ENCODE data around the gene OR6J1. TPM values are rescaled to one million over a fixed set of nuclear protein-coding genes. Genes with fewer than 3 reads are reported as not detected.
A peak's percentile ranks its signal among the peaks of the same experiment; 100 is the strongest.

Gene OR6J1
- total and polyA plus RNA-seq, 12 donors, result not detected

DNA sequence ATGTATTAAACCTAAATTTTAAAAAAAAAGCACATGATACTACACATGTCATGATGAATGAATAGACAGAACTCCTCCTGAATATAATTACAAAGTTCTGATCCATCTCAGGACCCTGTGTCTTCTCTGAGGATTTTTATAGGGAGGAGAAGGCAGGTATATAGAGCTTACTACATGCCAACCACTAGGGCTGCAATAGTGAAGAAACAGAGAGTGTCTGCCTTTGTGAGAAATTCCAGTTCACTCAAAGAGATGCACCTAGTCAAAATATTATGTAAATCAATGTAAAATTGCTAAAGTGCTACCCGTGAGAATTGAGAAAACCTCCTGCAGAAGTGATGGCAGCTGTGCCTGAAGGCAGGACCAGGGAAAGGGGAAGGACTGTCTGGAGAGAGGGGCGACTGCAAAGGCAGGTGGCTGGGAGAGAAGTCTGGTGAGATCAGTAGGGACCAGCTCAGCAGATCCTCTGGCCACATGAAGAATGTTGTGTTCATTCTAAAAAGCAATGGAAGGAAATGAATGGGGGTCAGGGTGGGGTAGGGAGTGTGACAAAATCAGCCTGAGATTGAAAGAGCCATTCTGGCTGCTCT is 31.0 kb downstream of the OR6J1 start:
- no peaks in the 10 kb centered on the region for H3K27me3 ChIP-seq
- H3K4me3 ChIP-seq, result no peak overlapping the region
- 63 to 75% (median 64%) methylated on average over 2 of the region's 2 CpGs for WGBS, 4 donors
- H3K36me3 ChIP-seq (replicated peaks in 1 of 2), result peaks cover 0 to 37% of the 10 kb centered on the region in 2 donors
- no peaks in the 10 kb centered on the region for H3K9me3 ChIP-seq (replicated peaks in 1 of 3)
- TF ChIP-seq CTCF (IDR thresholded peaks at IDR 0.05), result no peak
- TF ChIP-seq POLR2A (IDR thresholded peaks at IDR 0.05), result no peak
- intact Hi-C loops (cut with DNase I), result no loop called here
- no peak for DNase-seq
- H3K27ac ChIP-seq, result peak overlapping the region in 4 of 5 donors; percentile 8 to 75 (median 36)
- peaks cover 7 to 13% of the 10 kb centered on the region in 2 donors for H3K4me1 ChIP-seq (replicated peaks in 1 of 2)

GRCh38 chr14:22610931-22611330 is 33.2 kb downstream of the OR6J1 start:
- H3K27me3 ChIP-seq, result no peaks in the 10 kb centered on the region
- no peaks in the 10 kb centered on the region for H3K9me3 ChIP-seq (replicated peaks in 1 of 3)
- DNase-seq, result peak in 1 of 7 donors; percentile 29
- H3K4me1 ChIP-seq (replicated peaks in 1 of 2), result peaks cover 7 to 13% of the 10 kb centered on the region in 2 donors
- no peak for TF ChIP-seq POLR2A (IDR thresholded peaks at IDR 0.05)
- TF ChIP-seq CTCF (IDR thresholded peaks at IDR 0.05), result no peak
- H3K36me3 ChIP-seq (replicated peaks in 1 of 2), result peaks cover 0 to 60% of the 10 kb centered on the region in 2 donors
- 69 to 88% (median 82%) methylated on average over 2 of the region's 2 CpGs for WGBS, 4 donors
- intact Hi-C loops (cut with DNase I), result no loop called here
- H3K27ac ChIP-seq, result no peak overlapping the region
- no peak overlapping the region for H3K4me3 ChIP-seq

DNA sequence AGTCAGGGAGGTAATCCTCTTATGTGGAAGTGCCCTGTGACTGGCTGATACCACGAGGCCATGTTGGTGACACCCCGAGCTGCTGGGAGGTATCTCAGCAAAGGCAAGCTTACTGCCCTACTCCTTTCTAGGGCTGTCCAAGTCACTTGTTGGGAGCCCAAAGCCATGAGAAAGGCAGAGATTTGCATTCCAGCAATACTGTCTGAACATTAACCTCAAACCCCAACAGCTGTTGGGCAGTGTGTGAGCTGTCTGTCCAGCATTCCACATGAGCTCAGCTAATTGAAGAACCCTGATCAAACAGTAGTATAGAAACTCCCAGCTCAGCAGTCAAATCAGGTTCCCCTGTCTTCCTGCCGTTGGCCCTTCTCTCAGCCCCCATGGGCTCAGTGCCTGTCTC is 36.9 kb downstream of the OR6J1 start:
- no peak for DNase-seq
- TF ChIP-seq POLR2A (IDR thresholded peaks at IDR 0.05), result no peak
- TF ChIP-seq CTCF (IDR thresholded peaks at IDR 0.05), result no peak
- Histone ChIP-seq H3K36me3 (replicated peaks in 1 of 2) (peaks cover 0 to 96% of the 10 kb centered on the region in 2 donors), H3K27me3 (no peaks in the 10 kb centered on the region), H3K4me3 (no peak overlapping the region), H3K27ac (no peak overlapping the region), H3K4me1 (replicated peaks in 1 of 2) (peaks cover 0 to 3% of the 10 kb centered on the region in 2 donors), H3K9me3 (replicated peaks in 1 of 3) (no peaks in the 10 kb centered on the region)
- 85 to 96% (median 93%) methylated on average over 3 of the region's 3 CpGs for WGBS, 4 donors
- intact Hi-C loops (cut with DNase I), result no loop called here

DNA sequence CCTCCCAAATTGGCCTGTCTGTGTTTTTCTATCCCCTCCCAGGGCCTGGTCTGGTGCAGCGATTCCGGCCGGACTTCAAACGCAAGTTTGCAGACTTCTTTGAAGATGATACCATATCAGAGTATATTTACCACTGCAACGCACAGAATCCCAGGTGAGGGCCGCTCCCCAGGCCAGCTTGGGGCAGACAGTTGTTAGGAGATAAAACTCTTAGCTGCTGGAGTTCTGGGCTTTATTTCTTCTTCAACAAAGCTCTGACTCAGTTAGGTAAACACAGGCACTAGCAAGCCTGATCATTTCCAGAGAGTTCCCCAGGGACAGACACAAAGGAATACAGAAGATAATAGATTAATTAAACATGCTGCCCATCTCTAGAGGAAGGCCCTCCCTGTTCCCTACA is 37.8 kb downstream of the OR6J1 start:
- peaks cover 0 to 3% of the 10 kb centered on the region in 2 donors for H3K4me1 ChIP-seq (replicated peaks in 1 of 2)
- H3K9me3 ChIP-seq (replicated peaks in 1 of 3), result no peaks in the 10 kb centered on the region
- TF ChIP-seq CTCF (IDR thresholded peaks at IDR 0.05) (no peak), POLR2A (IDR thresholded peaks at IDR 0.05) (no peak)
- intact Hi-C loops (cut with DNase I), result no loop called here
- DNase-seq, result no peak
- 93 to 99% (median 95%) methylated on average over 6 of the region's 6 CpGs for WGBS, 4 donors
- no peak overlapping the region for H3K27ac ChIP-seq
- peaks cover 0 to 97% of the 10 kb centered on the region in 2 donors for H3K36me3 ChIP-seq (replicated peaks in 1 of 2)
- no peak overlapping the region for H3K4me3 ChIP-seq
- no peaks in the 10 kb centered on the region for H3K27me3 ChIP-seq
